Activated CD4-positive, CD25-positive, alpha-beta regulatory T cell treated with anti-CD3 and anti-CD28 coated beads, Interleukin-2, amount 50 U/mL, for 24 hours (primary cell): ENCODE data around the gene TARS3.
A peak's percentile ranks its signal among the peaks of the same experiment; 100 is the strongest.
"Not testable (repeated sequence)": the region's sequence is repeated elsewhere in the genome, so short reads cannot be mapped to it uniquely, and the experiment has no call there.

Source experiments
- ATAC-seq, 2 donors: fragments of 150-1000 bp; cut with Tn5 transposase; one replicate each; pipeline ENCODE4 v1.10.0; 2021; ENCODE audit warnings: mild to moderate bottlenecking in 1 of 2, moderate library complexity in 1 of 2

Gene TARS3

DNA sequence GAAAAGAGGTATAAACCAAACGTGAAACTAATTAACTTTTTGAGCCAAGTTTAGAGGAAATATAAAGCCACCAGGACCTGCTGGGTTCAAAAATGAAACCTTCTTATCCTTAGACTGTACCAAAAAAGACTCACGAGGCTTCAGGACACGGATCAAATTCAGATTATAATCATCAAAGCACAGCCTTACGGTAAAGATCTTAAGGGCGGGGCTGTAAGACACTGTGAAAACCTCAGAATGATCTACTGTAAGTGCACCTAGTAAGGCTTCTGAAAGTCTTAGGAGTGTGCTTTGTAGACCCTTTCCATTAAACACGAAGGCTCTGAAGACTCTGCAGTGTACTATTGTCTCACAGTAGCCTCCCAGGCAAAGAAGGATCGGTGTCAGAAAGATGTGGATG lies 26.8 kb downstream of the TARS3 start:
- ATAC-seq = no peak

DNA sequence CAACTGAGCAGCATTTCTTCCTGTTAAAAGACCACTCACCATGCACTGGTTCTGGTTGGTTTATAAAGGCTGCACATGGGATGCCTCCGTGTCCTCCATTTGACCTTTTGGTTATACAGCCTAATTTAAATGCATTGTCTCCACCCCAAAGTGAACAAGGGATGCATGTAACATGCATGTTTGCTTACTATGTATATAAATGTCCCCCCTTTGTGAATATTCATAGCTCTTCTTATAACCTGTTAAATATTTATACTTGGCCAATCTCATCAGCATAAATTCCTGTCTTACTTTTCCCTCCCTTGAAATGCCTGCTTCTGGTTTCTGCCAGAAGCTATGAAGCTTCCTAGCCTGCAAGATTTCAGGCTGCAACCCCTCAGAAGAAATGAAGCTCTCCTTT lies 27.4 kb downstream of the TARS3 start:
- ATAC-seq = no peak

DNA sequence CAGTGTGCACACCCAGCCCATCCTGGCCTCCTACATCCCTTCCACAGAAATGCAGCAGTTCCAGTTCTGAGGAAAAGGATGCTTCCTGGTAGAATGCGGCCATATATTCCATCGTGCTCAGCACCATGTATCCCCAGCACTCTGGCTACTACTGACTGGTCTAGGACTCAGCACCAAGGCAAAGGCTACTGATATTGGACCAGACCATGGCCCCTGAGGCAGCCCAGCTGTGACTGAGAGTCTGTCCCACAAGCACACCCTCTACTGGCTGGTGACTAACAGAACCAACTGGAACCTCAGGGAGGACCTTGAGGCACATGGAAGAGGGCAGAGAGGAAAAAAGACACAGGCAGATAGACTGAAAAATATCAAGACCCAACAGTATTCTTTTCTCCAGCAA lies 30.0 kb downstream of the TARS3 start:
- ATAC-seq = no peak

DNA sequence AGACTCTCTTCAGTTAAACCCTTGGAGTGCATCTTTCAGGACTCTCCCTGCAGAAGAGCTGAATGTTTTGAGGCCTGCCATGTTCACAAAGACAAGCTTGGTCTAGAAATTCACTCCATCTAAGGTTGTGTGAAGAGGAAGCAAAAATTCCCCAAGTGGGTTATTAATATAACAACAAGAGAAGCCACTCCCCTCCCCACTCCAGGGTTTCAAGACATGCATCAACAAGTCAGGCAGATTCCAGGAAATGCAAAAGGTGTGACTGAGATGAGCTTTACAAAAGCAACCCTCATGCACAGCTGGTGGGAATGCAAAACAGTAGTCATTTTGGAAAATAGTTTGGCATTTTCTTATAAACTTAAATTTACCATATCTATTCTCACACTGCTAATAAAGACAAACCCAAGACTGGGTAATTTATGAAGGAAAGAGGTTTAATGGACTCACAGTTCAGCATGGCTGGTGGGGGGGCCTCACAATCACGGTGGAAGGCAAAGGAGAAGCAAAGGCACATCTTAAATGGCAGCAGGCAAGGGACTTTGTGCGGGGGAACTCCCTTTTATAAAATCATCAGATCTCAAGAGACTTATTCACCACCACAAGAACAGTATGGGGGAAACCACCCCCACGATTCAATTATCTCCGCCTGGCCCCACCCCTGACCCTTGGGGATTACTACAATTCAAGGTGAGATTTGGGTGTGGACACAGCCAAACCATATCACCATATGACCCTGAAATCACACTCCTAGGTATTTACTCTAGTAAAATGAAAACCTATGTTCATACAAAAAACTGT lies 31.3 kb downstream of the TARS3 start:
- ATAC-seq = no peak

DNA sequence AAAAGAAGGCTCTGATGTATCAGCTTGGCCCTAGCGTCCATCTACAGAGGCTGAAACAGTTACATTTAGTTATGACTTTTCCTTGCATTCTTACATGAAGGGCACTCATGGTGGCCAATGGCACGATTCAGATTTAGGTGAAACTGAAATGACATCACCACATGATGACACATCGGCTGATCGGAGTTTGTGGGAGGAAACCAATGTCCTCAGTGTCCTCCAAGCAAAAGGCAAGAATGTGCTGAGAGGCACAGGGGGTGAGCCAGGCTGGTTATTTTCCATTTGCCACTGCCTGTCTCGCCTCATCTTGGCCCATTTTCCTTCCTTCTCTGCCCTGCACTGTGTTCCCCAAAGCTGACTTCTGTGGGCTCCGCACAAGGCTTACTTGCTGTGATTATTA lies 34.4 kb downstream of the TARS3 start:
- peak in 1 of 2 donors; percentile 45 for ATAC-seq

DNA sequence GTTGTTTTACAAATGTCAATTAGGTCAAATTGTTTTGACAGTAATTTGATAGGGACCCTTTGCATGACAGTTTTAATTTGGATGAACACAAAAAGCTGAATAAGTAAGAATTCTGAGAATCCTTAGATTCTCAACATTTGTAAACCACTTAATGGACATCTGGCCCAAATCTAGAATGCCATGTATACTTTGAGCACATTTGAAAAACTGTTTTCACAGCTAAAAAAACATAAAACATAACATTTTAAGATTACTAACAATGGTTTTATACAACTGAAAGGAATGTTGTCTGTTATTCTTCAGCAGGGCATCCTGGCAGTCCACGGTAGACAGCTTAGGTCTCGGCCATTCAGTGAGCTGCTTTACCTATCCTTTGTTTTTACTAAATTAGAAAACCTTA lies 37.6 kb downstream of the TARS3 start:
- ATAC-seq = no peak

DNA sequence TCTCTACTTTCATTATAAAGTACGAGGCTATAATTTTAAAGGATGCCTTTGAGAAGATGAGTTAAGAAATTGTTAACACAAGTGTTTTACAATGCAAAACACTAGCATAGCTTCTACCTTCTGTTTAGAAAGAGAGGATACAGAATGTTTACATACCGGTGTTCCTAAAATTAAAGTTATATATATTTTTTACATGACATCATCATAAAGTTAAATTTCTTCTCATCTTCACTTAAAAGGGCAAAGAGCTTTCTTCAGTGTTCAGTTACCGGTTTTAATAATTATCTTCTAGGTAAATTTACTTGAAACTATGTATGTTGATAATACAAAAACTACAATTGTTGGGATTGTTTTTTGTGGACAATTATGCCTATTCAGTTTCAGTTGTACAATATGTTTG lies 39.4 kb downstream of the TARS3 start:
- ATAC-seq = no peak

DNA sequence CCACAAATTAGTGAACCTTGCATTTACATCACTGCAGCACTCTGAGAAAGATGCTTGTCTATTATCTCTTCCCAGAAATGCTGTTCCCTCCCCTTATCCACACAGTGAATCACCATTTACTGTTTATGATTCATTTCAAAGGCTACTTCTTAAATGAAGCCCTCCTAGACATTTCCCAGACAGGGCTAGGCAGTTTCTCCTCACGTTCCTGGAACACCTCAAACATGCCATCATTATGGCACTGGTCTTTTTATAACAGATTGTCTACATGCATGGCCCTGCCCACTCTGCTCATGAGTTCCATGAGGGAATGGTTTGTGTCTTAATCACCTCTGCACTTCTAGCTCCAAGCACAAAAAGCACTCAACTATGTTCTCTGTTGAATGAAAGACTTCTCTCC lies 39.9 kb downstream of the TARS3 start:
- ATAC-seq = no peak

DNA sequence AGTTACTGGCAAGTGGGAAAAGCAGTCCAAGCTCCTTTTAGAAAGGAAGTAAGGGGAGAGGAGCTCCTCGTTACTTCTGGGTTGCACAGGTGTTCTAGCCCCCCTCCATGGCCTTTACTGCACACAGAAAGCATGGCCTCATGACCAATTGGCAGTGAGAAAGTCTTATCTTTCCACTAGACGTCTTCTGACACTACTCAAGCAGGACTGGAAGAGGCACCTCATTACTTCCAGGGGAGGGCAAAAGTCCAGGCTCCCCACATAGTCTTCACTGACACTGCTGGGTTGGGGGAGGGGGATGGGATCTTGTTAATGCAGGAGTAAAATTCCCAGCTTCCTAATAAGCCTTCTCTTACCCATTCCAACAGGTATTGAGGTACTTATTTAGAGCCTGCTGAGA lies 44.5 kb downstream of the TARS3 start:
- ATAC-seq = no peak

DNA sequence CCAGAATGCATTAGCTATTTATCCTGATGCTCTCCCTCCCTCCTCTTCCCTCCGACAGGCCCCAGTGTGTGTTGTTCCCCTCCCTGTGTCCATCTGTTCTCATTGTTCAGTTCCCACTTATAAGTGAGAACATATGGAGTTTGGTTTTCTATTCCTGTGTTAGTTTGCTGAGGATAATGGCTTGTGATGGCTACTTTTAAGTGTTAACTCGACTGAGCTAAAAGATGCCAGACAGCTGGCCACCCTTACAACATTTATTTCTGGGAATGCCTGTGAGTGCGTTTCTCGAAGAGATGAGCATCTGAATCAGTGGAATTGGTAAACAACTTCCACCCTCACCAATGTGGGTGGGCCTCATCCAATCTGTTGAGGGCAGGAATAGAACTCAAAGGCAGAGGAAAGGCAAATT lies 47.3 kb downstream of the TARS3 start:
- ATAC-seq = no peak

DNA sequence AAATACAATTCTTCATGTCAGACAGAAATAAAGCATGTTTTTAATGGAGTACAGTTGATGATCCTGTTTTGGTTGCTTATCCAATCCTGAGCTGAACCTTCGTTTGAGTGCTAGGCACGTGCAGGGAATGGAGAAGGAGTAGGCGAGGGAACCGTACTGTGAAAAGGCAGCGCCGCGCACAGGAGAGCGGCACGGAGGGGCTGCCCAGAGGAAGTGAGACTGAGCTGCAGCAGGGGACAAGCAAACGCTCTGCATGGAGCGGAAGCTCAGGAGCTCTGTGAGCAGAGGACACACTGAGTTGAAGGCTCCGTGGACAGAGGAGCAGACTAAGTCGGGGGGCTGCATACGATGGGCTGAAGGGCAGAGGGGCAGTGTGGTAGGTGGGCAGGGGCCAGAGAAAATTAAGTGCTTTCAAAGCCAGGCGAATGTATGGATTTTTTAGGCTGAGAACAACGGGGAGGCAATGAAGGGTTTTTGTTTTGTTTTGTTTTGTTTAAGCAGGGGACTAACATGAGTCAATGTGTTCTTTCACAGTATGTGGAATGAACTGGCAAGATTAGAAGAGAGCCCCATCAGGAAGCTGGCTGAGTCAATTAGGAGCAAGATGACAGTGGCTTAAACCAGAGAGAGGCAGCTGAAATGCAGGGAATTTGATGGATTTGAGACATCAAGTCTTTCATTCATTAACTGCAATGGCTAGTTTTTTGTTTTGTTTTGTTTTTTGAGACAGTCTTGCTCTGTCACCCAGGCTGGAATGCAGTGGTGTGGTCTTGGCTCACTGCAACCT lies 48.3 kb downstream of the TARS3 start:
- peak in 1 of 2 donors; percentile 24 for ATAC-seq

DNA sequence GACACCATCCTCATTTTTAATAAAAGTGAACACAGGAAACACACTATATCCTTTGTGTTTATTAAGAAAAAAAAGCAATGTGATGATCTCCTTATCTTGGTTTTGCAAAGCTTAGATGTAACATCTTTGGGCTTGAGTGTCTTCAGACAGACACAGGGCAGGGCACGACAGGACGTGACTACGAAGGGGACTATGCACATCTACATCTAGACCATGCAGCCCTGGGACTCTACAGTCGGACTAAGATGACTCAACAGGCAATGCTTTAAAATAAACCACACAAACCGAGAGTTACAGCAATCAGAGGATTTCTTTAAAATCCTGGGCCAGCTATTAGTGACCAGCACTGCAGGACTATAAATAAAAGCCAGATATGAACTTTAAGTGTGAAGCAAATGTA lies 49.3 kb downstream of the TARS3 start:
- no peak for ATAC-seq

DNA sequence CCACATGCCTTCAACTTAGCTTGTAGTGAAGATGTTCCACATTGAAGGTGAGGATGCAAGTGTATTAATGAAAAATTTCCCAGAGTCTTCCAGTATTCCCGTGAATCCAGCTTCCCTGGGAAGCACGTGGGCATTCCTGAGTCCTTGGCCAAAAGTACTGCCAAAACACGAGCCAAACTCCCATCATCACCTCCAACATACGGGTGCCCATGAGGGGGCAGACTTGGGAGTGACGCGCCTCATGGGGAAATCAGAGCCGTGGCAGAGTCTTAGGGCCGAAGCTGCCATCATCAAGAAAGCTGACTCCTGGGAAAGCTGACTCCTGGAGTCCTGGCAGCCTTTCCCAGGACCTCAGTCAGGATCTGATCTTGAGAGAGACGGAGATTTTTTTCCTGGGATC lies 52.0 kb downstream of the TARS3 start:
- no peak for ATAC-seq

DNA sequence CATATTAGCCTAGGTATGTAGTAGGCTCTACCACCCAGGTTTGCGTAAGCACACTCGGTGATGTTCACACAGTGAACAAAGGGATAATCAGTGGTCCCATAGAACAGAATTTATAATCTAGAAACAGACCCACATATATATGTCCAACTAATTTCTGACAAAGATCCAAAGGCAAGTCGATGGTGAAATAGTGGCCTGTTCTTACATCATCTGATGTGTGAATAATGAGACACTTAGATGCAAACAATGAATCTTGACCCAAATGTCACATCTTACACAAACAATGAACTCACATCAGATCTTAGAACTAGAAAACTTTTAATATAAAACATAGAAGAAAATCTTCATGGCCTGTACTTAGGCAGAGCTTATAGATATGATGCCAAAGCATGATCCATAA lies 54.5 kb downstream of the TARS3 start:
- no peak for ATAC-seq

DNA sequence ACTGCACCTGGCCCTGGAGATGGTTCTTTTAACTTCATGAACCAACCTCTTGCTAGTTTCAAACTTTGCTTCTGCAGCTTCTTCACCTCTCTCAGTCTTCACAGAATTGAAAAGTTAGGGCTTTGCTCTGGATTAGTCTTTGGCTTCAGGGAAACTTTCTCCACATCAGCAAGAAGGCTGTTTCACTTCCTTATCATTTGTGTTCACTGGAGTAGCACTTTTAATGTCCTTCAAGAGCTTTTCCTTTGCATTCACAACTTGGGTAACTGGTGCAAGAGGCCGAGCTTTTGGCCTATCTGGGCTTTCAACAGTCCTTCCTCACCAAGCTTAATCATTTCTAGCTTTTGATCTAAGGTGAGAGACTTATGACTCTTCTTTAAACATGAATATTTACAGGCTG lies 56.4 kb downstream of the TARS3 start:
- no peak for ATAC-seq

DNA sequence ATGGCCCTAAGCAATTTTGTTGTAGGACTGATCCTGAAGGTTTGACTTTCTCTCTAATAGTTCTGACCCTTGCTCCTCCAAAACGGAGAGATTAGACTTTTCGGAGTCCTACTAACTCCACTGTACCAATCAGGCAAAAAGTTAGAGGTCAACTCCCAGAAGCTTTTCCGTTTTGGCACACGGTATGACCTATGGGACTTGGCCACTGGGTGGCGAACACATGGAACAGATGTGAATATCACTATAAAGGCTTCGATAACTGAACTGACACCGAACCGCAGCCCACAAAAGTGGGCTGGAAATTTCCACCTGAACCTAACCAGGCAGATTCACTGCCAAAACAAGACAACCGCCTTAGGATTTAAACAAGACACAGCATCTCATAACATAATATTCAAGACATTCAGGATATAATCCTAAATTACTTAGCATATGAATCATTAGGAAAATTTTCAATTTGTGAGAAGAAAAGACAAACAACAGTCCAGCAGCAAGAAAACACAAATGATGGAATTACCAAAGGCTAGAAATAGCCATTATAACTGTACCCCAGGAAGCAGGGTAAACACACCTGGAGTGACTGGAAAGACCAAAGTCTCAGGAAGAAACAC lies 59.9 kb downstream of the TARS3 start:
- no peak for ATAC-seq

DNA sequence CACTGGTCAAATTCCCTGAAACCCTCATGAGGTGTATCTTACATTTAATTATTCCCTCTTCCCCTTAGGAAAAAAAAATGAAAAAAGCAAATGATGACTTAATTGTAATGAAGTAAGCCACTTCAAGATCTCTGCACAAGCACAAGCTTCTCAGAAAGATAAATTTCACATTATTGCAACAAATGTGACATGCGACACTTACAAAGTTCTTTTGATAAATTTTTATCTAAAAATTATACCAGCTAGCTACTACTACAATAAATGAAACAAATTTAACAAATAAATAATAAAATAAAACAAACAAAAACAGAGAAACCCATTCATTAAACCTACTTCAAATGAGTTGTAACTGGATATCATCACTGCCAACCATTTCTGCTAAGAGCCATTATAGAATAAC lies 62.1 kb downstream of the TARS3 start:
- no peak for ATAC-seq

DNA sequence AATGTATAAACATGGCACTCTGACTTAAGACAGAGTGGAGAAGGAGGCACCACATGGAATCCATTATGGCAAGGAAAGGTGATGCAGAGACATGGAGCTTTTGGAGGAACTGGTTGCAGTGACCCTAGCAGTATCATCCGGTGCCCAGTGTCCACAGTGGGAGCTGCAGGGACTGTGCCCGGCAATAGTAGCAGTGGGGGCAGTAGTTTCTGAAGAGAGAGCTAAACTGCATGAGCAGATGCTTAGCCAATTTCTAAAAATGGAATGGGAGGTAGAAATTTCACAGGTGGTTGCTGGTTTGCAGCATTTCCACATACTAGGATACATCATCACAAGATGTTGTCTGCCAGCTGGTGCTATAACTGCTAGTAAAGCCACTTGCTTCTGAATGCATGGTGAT lies 64.3 kb downstream of the TARS3 start:
- ATAC-seq = no peak

DNA sequence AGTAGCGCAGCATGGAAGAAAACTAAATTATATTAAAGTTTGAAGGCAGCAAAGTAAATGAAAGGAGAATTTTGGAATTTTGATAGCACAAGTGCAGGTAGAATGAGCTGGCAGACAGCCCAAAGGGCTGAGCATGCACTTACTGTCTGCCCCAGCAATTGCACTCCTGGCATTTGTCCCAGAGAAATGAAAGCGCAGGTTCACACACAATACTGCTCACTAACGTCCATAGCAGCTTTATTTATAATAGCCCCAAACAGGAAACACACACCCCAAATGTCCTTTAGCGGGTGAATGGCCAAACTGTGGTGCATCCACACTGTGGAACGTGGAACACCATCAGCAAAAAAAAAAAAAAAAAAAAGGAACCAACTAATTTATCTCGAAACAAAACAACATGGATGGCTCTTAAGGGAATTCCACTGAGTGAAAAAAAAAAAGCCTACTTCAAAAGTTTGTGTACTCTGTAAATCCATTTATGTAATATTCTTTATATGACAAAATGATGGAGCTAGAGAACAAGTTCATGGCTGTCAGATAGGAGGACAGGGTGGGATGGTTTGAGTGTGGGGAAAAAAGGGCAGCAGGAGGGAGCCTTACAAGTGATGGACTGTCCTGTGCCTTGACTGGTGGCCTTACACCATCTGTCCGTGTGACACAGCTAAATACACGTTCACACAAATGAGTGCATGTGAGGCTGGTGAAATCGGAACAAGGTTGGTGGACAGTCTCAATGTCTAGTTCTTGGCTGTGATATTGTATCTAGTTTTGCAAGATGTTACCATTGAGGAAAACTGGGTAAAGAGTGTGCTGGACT lies 66.1 kb downstream of the TARS3 start:
- ATAC-seq = no peak

DNA sequence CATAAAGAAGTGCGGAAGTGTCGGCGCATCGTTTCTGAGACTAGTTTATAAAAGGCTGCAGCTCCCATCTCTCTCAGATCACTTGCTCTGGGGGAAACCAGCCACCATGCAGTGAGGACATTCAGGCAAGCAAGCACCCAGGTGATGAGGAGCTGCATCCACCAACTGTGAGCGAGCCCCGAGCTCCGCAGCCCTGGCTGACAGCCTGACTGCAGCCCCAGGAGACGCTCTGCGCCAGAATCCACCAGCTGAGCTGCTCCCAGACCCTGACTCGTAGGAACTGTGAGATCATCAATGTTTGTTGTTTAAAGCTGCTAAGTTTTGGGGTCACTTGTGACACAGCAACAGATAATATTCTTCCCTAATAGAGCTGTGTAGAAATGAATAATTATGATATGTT lies 67.1 kb downstream of the TARS3 start:
- ATAC-seq = no peak

DNA sequence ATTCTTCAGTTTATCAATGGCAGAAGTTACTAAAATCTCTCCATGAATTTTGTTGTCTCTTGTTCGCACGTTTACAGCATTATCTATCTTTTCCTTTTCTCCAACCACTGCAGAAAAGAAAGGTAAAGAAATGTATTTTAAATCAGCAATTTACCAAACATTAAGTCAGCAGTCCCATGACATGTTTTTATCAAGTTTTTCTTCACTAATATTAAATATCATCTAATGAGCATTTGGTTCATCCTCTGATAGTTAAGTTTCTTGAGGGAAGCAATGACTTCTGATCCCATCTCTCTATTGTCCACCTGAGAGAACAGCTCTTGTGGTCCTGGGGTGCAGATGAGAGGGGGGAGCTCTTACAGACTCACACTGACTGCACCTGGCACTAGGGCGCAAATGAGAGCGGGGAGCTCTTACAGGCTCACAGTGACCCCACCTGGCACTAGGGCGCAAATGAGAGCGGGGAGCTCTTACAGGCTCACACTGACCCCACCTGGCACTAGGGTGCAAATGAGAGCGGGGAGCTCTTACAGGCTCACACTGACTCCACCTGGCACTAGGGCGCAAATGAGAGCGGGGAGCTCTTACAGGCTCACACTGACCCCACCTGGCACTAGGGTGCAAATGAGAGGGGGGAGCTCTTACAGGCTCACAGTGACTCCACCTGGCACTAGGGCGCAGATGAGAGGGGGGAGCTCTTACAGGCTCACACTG lies 69.5 kb downstream of the TARS3 start:
- not testable (repeated sequence) for ATAC-seq

DNA sequence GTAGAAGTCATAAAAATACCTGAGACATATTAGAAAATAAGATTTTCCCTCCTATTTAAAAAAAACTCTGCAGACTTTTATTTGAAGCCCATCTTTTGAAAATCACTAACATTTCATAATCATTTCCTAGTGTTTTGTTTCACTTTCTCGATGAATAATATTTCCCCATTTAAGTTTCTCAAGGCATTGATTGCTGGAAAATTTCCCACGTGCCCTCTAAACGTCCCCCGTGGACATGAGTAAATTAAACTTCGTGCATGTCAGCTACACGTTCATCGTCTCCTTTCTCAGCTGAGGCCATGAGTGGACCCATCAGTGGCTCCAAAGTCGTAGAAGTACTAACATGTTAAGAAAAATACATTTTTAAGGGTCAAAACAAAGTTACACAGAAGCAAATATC lies 70.1 kb downstream of the TARS3 start:
- no peak for ATAC-seq
